Heart right ventricle (tissue), 16 donors: ENCODE data around the gene SLC39A11. TPM values are rescaled to one million over a fixed set of nuclear protein-coding genes. Genes with fewer than 3 reads are reported as not detected.

Experiments
- ATAC-seq, 8 donors: fragments of 200-7000 bp; cut with Tn5 transposase; one replicate each; pipeline ENCODE4 v1.9.1; 2020; ENCODE audit warnings: mild to moderate bottlenecking in 8 of 8, moderate library complexity in 8 of 8, moderate number of reproducible peaks in 1 of 8
- DNase-seq, 2 donors: peaks; one replicate each; pipeline ENCODE4 v3.0.0-alpha.2; 2020
- H3K27ac ChIP-seq, 10 donors: fragments of 200-600 bp; sonication (generic) in 2 of 10; one replicate each; pipeline versions ENCODE4 v1.5.0 to v1.8.0; 2020 to 2022; ENCODE audit warnings: mild to moderate bottlenecking in 3 of 10
- H3K27me3 ChIP-seq, 7 donors: fragments of 200-600 bp; one replicate each; pipeline ENCODE4 v1.8.0; 2021 to 2022; ENCODE audit warnings: mild to moderate bottlenecking in 2 of 7
- H3K36me3 ChIP-seq, 9 donors: fragments of 200-600 bp; sonication (generic) in 1 of 9; one replicate each; pipeline versions ENCODE4 v1.5.0 to v1.8.0; 2020 to 2022; ENCODE audit warnings: mild to moderate bottlenecking in 2 of 9
- H3K4me1 ChIP-seq, 9 donors: fragments of 200-600 bp; sonication (generic) in 1 of 9; one replicate each; pipeline versions ENCODE4 v1.5.0 to v1.8.0; 2020 to 2022; ENCODE audit warnings: mild to moderate bottlenecking in 4 of 9
- H3K4me3 ChIP-seq, 10 donors: fragments of 200-600 bp; sonication (generic) in 2 of 10; one replicate each; pipeline versions ENCODE4 v1.5.0 to v1.8.0; 2020 to 2022; ENCODE audit warnings: mild to moderate bottlenecking in 7 of 10, moderate library complexity in 2 of 10
- H3K9me3 ChIP-seq, 11 donors: fragments of 200-600 bp in 10 of 11; sonication (generic) in 2 of 11; one replicate each; pipeline versions ENCODE4 v1.5.0 to v1.8.0; 2013 to 2022; ENCODE audit warnings: mild to moderate bottlenecking in 2 of 11, control low read depth in 1 of 11, moderate library complexity in 1 of 11
- WGBS, 2 donors: extraction: QIAGEN DNeasy Blood & Tissue Kit; methylation state at CpG; one replicate each; pipeline ENCODE4 v1.1.7; 2013; ENCODE audit warnings: inconsistent platforms in 1 of 2; 5-methylcytosine and 5-hydroxymethylcytosine counted together
- intact Hi-C, 10 donors: fragments of 100-400 bp; cut with DNase I; formaldehyde crosslinking; loops; one replicate each; pipeline versions ENCODE4 v1.11.1 to v1.14.2; 2022
- polyA plus RNA-seq, 2 donors: library from polyadenylated mRNA; stranded (reverse); fragments of 200-250 nt; gene quantifications; one replicate each; pipeline ENCODE4 v1.2.3, GENCODE V29; 2013
- total RNA-seq, 10 donors: library from RNA; stranded (reverse); fragmentation: NEBNext Ultra II Directional in 3 of 10; extraction: Animal tissue kit (Norgen Biotek cat#: 25700) in 3 of 10; gene quantifications; one replicate each; pipeline versions ENCODE4 v1.2.1 to v1.2.4, GENCODE V29; 2021 to 2023
- TF ChIP-seq, protein P1 (sequence below), 9 donors: fragments of 200-600 bp; sonication (generic) in 2 of 9; IDR thresholded peaks; one replicate each; pipeline versions ENCODE4 v1.5.0 to v1.8.0; 2021 to 2022; ENCODE audit warnings: antibody characterized with exemption in 9 of 9, mild to moderate bottlenecking in 5 of 9, moderate library complexity in 1 of 9
- donor health status: Arrhythmogenic right ventricular cardiomyopathy.
- donor health status: ischemic (EF 13 %, LVEDD 7.1; RV severe dilation, severe dysfunction).
- donor health status: healthy with polysubstance abuse.
- donor health status: DM: no; HTN: yes; CAD: no.
- donor health status: DM: no; HTN: no; CAD: no.
- donor health status: ischemic (EF 25% LVEDD 6.9; RV normal size, moderate dysfunction).
- donor health status: ischemic (EF 25% LVEDD 5.7; RV mildly dilated, moderate dysfunction).
- donor health status: healthy.
- donor health status: DM: yes; HTN: yes; CAD: no.
- donor health status: Ischemic cardiomyopathy.
- donor health status: ischemic (EF 35%, LVEDD 5.7; RV mildly dilated, moderate dysfunction).
- donor health status: nonischemic (EF 11% LVEDD 7.7; RV severe dilation, severe dysfunction).
- donor health status: DM: yes; HTN: yes; CAD: no.
- donor health status: PGD.
- donor health status: ischemic (EF 29% LVEDD 5.4; RV normal size, mild dysfunction).
- donor health status: nonischemic (EF 23%, LVEDD 6.1; RV moderate dilation, normal function).

Gene SLC39A11
- total and polyA plus RNA-seq, 12 donors, result 2.4 to 11.3 (median 6.4) TPM

DNA sequence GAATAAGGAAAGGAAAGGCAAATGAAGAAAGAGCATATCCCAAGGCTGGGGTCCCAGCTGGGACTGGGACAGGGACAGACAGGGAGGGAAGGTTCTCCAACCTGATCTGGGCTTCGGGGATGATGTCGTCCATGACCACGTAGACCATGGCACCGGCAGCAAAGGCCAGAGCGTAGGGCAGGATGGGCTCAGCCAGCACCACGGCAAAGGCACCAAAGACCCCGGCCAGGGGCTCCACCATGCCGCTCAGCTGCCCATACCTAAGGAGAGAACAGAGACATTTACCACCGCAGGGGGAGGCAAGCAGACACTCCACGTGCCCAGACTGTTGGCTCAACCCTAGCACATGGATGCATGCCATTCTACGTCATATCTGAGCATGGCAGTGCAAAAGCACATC lies 443.8 kb downstream of the SLC39A11 start:
- ATAC-seq, result no peak
- 96% methylated on average over 11 of the region's 11 CpGs for WGBS, 2 donors

DNA sequence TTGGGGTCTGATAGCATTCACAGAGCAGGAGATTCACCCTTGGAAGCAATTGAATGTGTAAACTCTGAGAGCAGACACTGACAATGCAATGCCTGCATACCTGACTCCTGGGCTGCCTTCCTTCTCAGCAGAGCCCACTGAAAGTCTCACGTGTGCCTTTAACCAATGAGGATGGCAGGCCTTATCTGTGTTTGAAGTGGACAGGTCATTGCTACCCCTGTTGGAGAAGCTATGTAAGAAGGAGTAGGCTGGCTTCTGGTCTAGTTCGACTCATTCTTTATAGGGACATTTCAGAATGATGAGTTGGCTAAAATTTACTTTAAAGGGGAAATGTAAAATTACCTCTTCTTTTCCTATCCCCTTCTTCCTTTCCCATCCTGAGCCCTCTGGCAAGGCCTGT lies 446.3 kb downstream of the SLC39A11 start:
- Histone ChIP-seq H3K9me3 (no peaks in the 10 kb centered on the region), H3K4me1 (no peaks in the 10 kb centered on the region), H3K27me3 (peaks cover 0 to 5% (median 0%) of the 10 kb centered on the region in 7 donors), H3K4me3 (no peak overlapping the region), H3K36me3 (peaks cover 0 to 10% (median 0%) of the 10 kb centered on the region in 9 donors), H3K27ac (no peak overlapping the region)
- ATAC-seq (no peak), DNase-seq (no peak)
- intact Hi-C loops, result no loop called here
- 55 to 57% methylated on average over 2 of the region's 2 CpGs for WGBS, 2 donors
- TF ChIP-seq, protein P1, sequence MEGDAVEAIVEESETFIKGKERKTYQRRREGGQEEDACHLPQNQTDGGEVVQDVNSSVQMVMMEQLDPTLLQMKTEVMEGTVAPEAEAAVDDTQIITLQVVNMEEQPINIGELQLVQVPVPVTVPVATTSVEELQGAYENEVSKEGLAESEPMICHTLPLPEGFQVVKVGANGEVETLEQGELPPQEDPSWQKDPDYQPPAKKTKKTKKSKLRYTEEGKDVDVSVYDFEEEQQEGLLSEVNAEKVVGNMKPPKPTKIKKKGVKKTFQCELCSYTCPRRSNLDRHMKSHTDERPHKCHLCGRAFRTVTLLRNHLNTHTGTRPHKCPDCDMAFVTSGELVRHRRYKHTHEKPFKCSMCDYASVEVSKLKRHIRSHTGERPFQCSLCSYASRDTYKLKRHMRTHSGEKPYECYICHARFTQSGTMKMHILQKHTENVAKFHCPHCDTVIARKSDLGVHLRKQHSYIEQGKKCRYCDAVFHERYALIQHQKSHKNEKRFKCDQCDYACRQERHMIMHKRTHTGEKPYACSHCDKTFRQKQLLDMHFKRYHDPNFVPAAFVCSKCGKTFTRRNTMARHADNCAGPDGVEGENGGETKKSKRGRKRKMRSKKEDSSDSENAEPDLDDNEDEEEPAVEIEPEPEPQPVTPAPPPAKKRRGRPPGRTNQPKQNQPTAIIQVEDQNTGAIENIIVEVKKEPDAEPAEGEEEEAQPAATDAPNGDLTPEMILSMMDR (IDR thresholded peaks at IDR 0.05), result no peak

More for the DNA sequence above, 443.8 kb downstream of the SLC39A11 start:
- Histone ChIP-seq H3K4me3 (no peak overlapping the region), H3K9me3 (no peaks in the 10 kb centered on the region), H3K27me3 (no peaks in the 10 kb centered on the region), H3K27ac (no peak overlapping the region), H3K4me1 (no peaks in the 10 kb centered on the region), H3K36me3 (peaks cover 0 to 10% (median 0%) of the 10 kb centered on the region in 9 donors)
- intact Hi-C loops, result no loop called here
- DNase-seq, result no peak
- TF ChIP-seq, protein P1 (IDR thresholded peaks at IDR 0.05), result no peak

DNA sequence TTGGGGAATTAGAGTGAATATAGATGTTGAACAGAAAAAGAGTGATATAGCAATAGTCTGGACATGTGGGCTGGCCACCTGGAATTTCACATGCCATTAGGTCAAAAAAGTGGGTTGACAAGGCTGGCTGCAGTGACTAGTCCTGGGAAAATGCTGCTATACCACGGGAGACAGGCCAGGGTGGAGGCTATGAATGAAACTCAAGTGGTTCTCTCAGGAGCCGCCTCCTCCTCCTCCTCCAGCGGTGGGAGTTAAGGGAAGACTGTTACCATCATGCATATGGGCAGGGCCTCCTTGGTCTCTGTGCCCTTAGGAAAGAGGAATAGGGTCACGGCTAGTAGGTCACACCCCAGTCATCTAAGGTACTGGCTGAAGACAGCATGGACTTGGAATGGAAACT lies 448.0 kb downstream of the SLC39A11 start:
- TF ChIP-seq, protein P1 (IDR thresholded peaks at IDR 0.05), result no peak
- intact Hi-C loops, result no loop called here
- Histone ChIP-seq H3K27ac (no peak overlapping the region), H3K9me3 (no peaks in the 10 kb centered on the region), H3K27me3 (peaks cover 0 to 21% (median 8%) of the 10 kb centered on the region in 7 donors), H3K4me3 (no peak overlapping the region), H3K36me3 (peaks cover 0 to 10% (median 0%) of the 10 kb centered on the region in 9 donors), H3K4me1 (no peaks in the 10 kb centered on the region)
- 74 to 82% methylated on average over 4 of the region's 4 CpGs for WGBS, 2 donors
- DNase-seq (no peak), ATAC-seq (no peak)

DNA sequence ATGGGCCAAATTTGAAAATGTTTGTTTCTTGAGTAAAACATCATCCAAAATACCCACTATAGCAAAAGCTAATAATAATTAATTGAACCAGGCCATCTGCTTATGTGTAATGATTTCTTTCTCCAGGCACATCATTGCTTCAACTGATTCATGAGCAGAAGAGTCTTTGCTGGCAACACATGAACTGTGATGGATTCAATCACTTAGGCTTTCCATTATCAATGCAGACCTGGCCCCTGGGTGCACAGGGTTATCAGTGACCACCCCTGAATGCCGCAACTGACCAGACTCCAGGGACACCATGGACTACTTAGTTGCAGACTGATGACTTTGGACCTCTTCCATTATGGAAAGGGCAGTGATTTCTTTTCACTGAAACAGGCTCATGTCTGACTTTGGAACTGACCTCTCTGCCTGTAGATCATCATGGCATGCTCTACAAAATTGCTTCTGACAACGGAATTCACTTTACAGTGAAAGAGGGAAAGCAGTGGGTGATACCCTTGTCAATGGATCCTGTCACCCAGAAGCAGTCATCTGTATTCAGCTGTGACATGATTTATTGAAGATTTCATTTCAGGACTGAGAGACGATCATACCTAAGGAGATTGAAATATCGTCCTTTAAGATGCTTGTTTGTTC lies 448.8 kb downstream of the SLC39A11 start:
- intact Hi-C loops, result no loop called here
- Histone ChIP-seq H3K27ac (no peak overlapping the region), H3K9me3 (no peaks in the 10 kb centered on the region), H3K4me1 (no peaks in the 10 kb centered on the region), H3K27me3 (peaks cover 0 to 25% (median 12%) of the 10 kb centered on the region in 7 donors), H3K4me3 (no peak overlapping the region), H3K36me3 (peaks cover 0 to 10% (median 0%) of the 10 kb centered on the region in 9 donors)
- 66 to 79% methylated on average over 4 of the region's 4 CpGs for WGBS, 2 donors
- TF ChIP-seq, protein P1 (IDR thresholded peaks at IDR 0.05), result no peak
- no peak for DNase-seq
- no peak for ATAC-seq
